HG03139 (cell line): ENCODE measurements around the gene CCDC182.

Experiments used
- ATAC-seq: cut with Tn5 transposase; IDR thresholded peaks from one replicate; pipeline ENCODE4 v1.9.1; 2021; ENCODE audit not compliant: unreplicated experiment

CCDC182 gene

DNA sequence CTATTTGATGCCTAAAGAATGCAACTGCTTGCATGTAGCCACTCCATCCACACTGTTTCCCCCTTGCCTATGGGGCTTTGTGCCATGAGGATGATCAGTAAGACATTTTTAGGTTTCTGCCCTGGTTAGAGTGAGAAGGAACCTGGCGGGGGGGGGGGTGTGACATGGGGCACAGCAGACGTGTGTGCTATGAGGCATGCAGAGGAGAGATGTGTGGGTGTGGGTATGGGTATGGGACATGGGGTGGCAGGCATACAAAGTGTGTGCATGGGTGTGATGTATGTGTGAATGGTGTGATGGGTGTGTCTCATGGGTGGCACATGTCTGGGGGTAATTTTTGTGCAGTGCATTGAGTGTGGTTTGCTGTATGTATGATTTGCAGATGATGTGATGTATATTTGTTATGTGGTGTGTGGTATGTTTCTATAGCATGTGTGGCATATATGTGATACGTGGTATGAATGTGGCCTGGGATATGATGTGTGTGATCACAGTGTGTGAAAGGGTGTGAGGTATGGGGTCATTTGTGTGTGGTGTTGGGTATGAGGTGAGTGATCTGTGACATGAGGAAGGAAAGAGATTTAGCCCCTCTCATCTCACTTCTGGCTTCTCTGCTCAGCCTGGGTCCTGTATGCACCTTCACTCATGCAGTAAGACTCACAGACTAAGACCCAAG is 14.9 kb downstream of the CCDC182 start:
- ATAC-seq: no peak

DNA sequence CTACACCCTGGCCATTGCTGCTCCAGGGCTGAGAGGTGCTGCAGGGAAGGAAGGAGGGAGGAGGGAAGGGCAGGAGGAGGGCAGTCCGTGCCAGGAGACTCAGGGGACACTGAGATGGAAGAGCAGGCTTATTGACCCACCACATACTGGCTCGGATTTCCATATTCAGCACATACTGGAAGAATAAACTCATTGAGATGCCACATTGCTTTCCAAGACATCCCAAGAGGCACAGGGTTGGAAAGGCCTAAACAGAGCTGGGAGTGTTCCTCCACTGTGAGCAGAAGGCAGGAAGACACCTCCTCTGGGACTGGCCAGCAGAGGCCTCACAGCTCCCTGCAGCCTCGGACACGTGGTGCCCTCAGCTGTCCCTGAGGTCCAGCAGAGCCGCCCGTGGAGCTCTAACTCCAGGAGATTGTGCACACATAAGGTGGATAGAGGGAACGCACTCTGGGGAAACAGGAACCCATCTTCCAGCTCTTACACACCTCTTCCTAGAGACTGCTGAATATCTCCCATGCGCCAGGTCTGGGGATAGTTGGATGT is 17.4 kb downstream of the CCDC182 start:
- ATAC-seq: no peak

DNA sequence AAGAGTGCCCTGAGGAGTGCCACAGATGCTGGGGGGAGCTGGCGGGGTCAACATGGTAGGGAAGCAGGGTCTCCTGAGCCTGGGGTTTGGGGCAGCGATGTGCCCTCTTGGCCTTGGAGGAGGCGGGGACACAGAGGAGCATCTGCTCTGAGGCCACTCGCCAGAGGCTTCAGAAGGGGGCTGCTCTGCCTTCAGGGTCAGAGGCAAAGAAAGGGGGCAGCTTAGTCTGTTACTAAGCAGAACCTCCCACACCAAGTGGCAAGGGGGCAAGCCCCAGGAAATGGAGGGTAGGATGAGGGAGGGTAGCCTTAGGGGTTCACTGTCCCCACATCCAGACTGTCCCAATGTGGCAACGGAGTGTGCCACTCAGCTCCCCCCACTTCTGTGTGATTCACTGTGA is 18.3 kb downstream of the CCDC182 start:
- no peak for ATAC-seq

DNA sequence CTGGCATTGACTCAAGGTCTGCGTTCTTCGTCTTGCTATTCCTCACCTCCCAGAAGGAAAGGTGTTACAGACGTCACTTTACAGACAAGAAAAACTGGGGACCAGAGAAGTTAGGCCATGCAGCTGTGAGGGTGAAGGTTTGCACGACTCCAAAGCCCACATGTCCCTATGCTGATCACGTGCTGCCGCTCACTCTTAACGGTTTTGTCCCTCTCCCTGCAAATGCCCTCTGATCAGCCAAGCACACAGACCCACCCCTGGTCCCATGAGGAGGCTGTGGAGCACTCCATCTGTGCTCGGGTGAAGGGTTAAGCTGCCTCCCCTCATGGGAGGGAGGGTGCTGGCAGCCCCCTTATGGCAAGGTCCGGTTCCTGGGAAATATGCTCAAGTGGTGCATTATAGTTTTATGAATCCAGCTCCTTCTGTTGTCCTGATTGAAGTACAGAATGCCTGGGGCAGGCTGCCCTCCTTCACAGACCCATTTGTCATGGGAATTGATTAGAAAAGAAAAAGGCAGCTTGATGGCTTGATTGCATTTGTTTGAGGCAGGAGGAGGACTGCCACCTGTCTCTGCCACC is 18.8 kb downstream of the CCDC182 start:
- no peak for ATAC-seq

DNA sequence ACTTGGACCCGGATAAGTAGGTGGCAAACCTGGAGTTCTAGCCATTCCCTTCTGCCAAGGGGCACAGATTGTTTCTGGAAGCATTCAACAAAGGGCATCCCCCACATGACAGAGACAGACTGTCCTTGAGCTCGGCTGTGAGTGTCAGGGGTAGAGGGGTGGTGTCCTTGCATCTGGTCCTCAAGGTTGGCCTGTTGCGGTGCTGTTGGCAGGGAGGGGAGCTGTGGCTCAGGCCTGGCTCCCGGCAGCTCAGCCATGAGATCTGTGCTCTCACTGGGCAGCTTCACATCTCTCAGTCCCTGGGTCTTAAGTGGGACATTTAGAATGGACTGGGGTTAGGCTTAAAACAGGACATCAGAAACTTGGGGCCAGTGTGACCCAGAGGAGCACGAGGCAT is 20.4 kb downstream of the CCDC182 start:
- ATAC-seq: no peak

DNA sequence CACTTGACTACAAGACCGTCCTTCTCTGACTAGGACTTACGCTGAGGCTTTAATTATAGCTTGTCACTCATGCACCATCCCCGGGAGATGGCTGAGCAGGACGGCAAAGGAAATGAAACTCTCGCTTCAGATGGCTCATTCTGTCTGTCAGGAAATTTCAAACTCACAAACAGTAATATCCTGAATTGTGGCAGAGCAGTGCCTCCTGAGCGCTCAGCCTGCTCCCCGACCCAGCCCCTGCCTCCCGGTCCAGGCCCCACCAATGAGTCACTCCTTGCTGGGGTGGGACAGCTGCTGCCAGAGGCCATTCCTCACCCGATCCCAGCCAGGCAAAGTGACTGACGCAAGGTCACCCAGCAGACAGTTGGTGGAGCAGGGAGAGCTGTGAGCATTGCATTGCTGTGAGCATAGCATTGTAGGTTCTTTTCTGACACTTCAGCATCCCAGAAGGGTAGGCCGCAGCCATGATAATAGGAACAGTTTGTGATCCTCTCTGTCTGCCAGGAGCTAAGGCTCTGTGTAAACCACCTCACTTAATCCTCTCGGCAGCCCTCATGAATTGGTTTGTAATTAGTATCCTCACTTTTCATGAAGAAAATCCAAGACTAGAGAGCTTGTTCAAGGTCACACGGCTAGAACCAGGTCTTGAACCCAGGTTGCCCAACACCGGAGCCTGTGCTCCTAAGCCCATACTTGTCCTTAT is 20.9 kb downstream of the CCDC182 start:
- no peak for ATAC-seq

DNA sequence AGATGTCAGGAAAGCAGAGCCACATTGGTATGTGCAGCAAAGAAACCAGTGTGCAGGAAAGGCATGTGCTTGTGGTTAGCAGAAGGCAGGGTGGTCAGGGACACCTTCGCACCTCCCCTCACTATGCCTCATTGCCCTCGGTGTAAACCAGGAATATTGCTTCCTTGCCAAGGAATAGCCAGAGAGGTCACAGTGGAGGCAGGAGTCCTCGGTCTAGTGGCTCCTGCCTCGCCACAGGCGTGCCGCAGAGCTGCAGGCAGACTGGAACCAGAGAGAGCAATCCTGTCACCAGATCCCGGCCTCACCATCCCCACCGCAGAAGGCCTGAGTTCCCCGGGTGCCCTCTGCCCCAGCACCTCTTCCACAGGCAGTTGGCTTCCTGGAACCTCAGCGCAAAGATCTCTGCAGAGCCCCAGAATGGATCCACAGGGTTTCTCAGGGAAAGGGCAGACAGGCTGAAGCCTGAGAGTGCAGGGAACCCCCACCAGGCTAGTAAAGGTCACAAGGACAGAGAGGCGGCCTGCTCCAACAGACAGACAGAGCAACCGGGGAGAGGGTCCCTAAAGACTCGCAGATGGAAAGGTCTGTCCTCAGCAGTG is 21.6 kb downstream of the CCDC182 start:
- no peak for ATAC-seq

DNA sequence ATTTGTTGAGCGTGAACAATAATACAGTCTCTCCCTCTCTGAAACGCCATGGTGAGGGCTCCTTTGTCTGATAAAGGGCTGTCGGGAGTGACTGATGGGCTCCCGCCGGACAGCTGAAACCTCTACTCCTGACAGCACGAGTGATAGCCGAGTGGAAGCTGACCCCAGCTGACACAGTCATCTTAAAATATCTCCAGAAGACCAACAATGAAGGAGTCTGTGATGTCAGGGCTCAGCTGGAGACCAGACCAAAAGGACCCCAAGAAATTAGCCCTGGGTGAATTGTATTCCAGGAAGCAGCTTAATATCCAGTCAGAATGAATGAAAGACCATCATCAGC is 22.4 kb downstream of the CCDC182 start:
- no peak for ATAC-seq

DNA sequence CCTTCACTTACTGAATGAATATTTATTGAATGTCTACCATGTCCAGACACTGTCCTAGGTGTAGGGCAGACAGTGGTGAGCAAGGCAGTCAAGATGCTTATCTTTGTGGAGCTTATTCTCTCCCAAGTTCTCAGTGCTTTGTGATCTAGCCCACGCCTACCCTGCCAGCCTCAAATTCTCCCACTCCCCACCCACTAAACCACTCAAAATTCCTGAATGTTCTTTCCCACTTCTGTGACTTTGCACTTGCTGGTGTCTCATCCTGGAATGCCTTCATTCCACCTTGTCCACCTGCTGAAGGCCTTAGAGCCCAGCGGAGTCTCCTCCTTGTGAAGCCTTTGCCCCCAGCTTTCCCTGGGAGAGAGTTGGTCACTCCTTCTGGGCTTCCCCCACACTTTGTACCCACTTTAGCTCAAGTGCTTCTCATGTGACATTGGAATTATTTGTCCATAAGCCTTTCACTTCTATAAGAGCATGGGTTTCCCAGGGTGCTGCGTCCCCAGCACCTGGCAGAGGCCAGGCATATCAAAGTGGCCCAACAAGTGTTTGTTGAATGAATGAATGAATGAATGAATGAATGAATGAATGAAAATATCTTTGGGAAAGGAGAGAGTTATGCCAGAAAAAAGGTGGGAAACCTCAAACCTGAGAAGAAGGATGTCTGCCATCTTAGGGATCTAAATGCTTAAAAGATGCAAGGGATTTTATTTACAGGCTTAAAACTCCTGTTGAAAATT is 23.0 kb downstream of the CCDC182 start:
- no peak for ATAC-seq

DNA sequence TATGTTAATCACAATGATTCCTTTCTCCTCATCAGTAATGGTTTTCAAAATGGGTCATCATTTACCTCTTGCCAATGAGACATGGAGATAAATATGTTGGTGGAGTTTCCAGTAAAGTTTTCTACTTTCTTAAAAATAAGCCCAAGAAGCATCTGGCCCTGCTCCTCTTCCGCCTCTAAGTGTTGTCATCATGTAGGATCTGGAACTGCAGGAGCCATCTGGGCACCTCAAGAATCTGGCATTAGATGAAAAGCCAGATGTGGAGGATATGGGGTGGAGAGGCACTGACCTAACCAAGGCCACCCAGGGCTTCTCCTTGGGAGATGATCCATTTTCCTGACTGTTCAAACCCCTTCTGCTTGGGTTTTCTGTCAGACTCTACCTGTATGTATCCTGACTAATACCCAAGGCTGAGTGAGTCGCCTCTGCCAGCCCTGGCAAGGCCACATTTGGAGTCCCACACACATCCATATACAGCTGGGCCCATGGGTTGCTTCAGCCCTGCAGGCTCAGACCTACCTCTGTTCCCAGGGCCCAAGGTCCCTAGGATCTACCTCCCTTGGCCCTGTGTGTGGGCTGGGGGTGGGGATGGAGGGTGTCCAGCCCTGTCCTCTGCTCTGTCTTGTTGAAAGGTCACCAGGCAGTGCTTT is 24.6 kb downstream of the CCDC182 start:
- ATAC-seq: no peak

DNA sequence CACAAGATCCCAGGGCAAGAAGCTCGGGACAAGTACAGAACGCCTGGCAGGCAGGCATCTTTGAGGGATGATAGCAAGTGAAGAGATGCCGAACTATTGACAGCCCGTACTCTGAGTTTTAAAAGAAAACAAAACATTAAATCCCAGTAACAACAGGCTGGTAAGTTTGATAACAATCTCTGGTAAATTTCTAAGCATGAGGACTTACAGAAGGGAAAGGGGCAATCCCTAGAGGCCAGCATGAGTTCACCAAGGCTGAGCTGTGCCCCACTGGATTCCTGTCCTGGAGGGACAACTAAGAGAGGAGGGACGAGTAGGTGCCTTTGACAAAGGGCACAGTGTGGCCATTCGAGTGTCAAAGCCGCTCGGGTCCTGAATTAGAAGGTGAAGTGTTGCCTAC is 26.2 kb downstream of the CCDC182 start:
- ATAC-seq: no peak

DNA sequence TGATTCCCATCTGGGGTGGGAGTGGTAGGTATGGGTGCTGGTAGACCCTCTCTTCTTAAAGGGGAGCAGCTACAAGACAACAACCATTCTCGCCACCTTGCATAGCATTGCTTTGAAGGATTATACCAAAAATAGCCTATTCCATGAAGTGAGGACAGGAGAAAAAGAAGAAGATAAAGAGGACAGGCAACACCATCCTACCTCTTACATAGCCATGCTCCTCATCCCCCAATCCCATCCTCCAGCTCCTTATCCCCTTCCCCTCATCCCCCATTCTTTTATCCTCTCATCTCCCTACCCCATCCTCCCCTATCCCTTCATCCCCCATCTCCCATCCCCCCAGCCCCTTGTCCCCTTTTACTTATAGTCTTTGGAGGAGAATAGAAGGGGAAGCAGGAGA is 29.1 kb downstream of the CCDC182 start:
- no peak for ATAC-seq

DNA sequence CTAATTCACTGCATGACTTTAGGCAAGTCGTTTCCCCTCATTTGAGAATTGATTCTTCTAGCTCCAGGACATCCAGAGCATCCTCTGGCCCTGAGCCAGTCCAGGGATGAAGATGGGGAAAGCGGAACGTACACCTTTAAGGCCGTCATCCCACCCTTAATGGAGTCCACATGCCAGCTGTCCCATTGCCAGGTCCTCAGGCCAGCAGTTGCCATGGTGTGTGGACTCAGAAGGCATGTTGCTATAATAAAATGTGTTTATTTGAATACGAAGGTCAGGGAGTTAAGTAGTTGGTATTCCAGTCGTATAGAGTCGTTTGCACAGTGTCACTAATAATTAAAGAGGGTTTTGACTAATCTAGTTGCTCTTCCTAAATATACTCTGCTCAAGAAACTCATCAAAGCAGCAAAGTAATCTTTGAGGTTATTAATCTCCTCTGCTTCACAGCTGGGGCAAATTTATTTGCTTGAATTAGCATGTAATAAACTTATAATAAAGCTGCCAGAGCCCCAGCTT is 30.4 kb downstream of the CCDC182 start:
- ATAC-seq: no peak

DNA sequence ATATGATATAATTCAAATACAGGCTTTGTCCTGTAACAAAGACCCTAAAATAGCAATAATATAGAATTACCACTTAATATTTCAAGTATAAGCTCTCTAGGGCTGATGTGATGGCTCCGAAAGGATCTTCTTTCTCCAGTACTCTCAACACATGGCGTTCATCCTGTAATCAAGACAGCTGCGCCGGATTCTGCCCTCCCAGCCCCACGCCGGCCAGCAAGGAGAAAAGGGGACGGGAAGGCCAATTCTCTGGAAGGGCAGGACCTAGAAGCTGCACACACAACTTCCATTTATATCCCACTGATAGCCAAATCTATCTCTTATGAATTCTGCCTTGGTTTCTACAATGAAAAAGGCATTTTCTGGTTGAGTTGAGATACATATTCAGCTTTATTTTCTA is 32.0 kb downstream of the CCDC182 start:
- no peak for ATAC-seq

DNA sequence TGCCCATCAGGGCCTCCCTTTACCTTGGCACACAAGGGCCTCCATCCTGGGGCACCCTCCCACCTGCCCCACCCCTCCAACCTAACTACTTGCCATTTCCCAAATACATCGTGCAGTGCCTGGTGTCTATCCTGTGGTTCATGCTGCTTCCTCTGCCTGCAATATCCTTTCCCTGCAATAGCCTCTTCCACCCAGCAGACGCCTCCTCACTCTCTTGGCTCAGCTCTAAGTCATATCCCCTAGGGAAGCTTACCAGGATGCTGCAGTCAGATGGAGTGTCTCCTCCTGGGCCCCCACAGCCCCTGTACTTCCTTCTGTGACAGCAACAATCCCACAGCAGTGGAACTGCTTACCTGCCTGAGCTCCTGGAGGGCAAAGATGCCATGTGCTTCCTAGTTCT is 36.7 kb downstream of the CCDC182 start:
- no peak for ATAC-seq

DNA sequence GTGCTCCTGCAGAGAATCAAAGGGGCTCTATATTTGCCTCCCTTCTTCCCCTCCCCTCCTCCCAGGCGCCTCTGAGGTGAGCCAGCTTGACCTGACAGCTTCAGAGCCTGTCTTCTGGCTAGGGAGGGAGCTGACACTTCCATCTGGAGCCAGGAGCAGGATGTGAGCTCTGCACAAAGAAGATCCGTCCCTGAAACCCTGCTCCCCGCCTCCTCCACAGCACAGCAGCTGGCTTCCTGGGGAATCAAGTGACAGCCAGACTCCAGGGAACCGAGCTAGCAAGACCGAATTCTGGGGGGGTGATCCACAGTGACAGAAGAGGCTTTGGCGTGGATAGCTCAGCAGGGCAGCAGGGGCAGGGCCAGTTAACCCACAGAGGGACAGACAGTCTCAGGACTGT is 37.2 kb downstream of the CCDC182 start:
- ATAC-seq: no peak

DNA sequence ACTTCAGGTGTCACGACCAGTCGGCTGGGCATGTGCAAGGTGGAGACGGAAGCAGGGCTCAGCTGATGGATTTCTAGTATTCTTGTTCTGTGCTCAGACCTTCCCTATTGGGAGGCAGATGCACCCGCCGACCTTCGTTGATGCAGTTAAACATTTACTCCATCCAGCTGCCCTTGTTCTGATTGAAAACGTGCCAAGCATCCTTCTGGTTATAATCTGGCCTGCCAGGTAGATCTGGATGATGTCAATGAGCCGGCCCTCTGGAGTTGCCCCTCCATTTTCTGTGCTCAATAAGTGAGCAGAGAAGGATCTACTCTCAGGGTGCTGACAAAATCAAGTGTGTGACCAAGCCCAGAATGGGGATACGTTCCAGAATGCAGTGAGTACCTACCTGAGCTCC is 38.3 kb downstream of the CCDC182 start:
- no peak for ATAC-seq

DNA sequence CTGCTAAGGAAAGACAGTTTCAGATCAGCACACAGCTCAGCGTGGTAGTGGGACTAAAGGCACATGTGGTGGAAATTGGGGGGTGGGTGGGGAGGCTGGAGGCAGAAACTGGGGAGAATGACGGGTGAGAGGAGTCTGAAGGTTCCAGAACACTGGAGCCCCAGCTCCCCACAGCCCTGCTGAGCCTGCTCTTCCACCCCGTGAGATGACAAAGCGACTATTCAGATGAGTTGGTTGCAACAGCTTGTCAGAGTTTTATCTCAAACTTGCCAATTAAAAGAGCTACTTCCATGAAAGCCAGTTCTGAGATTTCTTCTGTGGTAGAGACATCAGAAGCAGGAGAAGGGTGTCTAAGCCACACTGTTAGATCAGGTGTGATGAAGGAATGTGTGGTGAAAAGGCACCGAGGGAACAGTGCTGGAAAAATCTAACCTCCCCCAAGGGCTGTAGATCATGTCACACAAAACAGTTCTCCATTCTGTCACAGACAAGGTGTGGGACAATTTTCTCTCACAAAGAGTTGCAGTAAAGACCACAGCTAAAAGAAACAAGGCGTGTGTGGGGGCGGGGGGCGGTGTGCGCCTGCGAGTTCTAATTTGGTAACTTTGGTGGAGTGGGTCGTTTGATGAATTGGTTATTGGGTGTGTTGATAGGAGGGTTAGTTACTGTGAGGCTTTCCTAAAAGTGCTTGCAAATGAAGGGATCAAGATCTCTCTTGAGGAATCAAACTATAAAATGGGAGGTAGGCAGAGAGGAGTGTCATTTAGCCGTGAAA is 39.0 kb downstream of the CCDC182 start:
- no peak for ATAC-seq

DNA sequence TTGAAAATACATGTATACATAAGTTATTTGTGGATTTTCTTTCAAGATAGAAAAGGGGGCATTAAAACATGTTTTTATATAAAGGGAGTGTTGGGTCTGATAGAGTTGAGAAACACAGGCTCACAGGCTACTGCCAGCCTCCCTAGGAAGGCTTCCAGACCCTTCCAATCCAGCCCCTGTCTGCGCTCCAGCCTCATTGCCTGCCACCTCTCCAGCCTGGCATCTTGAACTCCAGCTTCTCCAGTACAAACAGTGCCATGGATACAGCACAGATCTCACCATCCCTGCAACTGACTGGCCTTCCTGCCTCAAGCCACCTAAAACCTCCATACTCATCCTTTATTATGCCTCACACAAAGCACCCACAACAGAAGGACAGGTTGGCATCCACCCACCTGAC is 40.7 kb downstream of the CCDC182 start:
- no peak for ATAC-seq

DNA sequence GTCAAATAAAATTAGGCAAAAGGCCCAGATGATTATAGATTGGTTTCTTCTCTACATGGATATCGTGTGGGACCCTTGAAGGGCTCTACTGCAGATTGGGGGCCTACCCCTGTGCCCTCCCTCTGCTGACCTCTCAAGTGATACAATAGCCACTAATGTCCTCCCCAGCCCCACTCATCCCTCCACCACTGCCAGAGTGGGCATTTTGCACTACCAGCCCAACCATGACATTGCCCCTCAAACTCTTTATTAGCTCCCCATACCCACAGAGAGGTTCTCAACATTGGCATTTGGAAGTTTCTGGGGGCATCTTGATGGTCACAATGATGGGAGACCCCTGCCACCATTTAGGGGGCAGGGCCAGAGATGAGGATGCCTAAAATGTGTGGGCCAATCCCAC is 41.8 kb downstream of the CCDC182 start:
- ATAC-seq: no peak
